D721Med (cell line): ENCODE measurements around the gene SPATA46.

Experiments
- DNase-seq: peaks from one replicate; pipeline ENCODE4 v3.0.0; 2011; ENCODE audit warnings: low spot score; ENCODE audit not compliant: insufficient read length
- FAIRE-seq: peaks from 2 replicates; lab custom pipeline; 2011; peaks lifted over from hg19 to GRCh38; lab: Jason Lieb, UNC
- TF ChIP-seq, protein P1 (sequence below): IDR thresholded peaks from 2 replicates; pipeline ENCODE4 v1.5.1; 2012; ENCODE audit warnings: mild to moderate bottlenecking, control low read depth; ENCODE audit not compliant: insufficient read depth; ENCODE audit errors: missing control alignments

SPATA46 gene

DNA sequence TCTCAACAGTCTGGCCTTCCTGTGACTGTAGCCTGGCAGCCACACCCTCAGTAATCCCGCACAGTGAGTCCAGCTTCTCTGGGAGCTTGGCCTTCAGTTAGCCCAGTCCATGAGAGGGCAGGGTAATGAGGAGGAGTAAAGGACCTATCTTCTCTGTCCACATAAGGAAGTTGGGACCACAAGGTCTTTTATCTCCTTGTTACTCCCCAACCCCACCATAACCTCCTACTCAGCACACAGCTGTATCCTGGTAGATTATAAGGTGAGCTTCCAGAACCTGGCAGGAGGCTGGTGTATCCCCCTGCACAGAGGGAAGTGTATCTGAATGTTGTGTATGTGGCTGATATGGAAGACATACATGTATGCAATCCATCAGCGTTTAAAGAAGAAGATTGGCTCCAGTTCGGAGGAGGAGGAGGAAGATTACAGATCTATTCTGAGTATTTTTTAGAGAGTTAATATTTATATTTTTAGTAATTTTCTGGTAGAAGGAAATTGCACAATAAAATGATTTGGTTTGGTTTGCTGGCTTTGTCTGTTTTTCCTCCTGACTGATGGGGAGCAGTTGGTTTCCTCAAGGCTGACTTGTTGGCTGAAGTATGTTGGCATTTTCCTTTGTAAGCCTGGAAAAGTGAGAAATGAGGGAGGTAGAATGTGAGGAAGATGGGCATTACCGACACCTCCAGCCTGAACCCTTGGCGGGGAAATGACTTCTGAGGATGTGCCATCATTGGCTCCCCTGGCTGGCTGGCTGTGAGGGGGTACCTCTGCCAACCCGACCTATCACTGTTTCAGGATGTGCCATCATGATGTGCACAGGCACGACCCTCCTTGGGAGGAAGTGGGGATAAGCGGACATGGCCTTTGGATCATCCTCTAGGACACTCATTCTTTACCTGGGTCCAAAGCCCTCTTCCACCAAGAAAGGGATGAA lies 9.9 kb upstream of the SPATA46 start:
- no peak for FAIRE-seq
- TF ChIP-seq, protein P1, sequence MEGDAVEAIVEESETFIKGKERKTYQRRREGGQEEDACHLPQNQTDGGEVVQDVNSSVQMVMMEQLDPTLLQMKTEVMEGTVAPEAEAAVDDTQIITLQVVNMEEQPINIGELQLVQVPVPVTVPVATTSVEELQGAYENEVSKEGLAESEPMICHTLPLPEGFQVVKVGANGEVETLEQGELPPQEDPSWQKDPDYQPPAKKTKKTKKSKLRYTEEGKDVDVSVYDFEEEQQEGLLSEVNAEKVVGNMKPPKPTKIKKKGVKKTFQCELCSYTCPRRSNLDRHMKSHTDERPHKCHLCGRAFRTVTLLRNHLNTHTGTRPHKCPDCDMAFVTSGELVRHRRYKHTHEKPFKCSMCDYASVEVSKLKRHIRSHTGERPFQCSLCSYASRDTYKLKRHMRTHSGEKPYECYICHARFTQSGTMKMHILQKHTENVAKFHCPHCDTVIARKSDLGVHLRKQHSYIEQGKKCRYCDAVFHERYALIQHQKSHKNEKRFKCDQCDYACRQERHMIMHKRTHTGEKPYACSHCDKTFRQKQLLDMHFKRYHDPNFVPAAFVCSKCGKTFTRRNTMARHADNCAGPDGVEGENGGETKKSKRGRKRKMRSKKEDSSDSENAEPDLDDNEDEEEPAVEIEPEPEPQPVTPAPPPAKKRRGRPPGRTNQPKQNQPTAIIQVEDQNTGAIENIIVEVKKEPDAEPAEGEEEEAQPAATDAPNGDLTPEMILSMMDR: no peak
- no peak for DNase-seq

DNA sequence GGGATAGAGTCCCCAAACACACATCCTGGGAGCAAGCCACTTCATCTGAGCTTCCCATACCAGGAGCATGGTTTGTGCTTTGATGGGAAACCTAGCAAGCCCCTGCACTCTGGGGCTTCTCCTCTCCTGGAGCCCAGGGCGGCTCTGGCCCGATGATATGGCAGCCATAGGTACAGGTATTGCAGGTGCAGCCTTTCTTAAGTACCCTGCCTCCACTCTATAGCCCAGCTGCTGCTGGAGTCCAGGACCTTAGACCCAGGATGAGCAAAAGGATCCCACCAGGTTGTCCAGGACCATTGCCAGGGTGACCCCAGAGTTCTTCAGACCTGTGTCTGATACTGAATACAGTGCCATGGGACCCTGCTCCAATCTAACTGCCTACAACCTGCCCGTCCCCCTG lies 9.0 kb upstream of the SPATA46 start:
- no peak for FAIRE-seq

DNA sequence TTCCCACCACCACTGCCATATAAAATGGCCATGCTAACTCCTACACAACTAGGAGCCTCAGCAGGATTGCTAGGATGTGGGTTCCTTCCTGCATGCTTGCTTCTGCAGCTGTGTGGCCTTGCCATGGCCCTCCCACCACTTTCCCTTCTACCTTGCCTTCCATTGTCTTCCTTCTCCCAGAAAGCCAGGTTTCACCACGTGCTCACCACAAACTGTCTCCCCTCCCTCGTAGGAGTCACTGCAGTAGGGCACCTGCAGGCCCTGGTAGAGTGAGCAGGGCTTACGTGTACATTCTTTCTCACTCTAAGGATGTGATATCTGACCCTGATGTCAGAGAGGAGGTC lies 8.6 kb upstream of the SPATA46 start:
- FAIRE-seq: no peak
- DNase-seq: no peak
- TF ChIP-seq, protein P1: no peak

More for the DNA sequence above, 9.0 kb upstream of the SPATA46 start:
- DNase-seq: no peak
- TF ChIP-seq, protein P1: no peak

DNA sequence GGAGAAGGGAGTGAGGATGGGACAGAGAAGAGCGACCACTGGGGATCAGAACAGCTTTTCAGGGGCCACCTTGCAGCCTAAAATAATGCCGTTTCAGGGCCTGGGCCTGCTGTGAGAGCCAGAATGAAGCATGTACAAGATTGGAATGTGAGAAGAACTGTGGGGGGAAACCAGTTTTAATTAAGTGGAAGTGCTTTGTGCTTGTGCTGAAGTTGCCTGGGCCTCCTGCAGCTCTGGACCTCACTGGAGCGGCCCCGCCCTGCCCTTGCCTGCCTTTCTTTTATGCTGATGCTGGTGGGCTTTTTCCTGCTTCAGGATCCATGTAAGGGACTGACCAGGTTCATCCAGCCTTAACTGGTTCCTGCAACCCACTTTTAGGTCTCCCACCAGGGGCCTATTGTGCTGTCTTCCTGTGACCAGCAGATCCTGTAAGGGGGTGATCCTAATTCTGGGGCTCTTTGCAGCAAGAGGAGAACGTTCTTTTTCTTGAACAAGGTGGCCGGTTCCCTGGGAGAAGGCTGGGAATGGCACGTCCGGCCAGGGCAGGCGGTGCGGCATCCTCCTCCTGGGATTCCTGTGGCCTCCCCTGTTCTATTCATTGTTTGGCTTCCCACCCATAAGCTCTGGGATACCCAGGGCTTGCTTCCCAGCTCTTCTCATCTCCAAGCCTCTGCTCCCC lies 8.1 kb upstream of the SPATA46 start:
- FAIRE-seq (no peak), DNase-seq (no peak)
- TF ChIP-seq, protein P1: no peak

DNA sequence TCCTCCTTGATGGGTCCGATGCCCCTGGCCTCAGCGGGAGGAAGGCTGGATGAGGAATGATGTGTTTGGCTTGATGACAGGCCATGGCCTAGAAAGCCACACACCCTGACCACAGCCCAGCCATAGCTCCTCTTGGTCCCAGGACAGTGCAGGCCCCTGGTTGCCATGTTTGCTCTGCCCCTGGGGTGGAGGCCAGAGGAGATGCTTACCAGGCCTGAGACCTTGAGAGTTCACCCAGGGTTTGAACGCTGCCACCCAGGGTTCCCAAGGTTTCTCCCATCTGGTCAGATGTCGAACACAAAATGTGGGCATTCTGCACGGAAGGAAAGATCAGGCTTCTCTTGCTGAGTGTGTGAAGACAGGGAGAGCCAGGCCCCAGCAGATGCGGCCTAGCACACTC lies 7.5 kb upstream of the SPATA46 start:
- DNase-seq: no peak
- FAIRE-seq: no peak

DNA sequence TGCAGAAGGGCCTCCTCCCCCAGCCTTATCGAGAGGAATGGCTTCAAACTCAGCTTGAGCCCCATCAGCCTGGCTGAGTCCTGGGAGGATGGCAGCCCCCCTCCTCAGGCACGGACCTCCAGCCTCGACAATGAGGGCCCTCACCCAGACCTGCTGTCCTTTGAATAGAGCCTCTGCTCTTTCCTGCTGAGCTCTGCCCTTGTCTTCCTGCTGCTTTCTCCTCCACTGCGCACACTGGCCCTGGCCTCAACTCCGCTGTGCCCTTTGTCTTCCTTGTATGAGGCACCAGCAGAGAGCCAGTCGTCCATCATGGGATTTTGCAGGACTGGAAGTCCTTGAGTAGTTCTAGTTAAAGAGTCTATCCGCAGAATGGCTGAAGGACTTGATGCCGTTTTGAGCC lies 6.9 kb upstream of the SPATA46 start:
- DNase-seq (no peak), FAIRE-seq (no peak)
- TF ChIP-seq, protein P1: no peak

More for the DNA sequence above, 7.5 kb upstream of the SPATA46 start:
- TF ChIP-seq, protein P1: no peak
